Inflammatory macrophage (primary cell): ENCODE results near the gene TOGARAM1.
A peak's percentile ranks its signal among the peaks of the same experiment; 100 is the strongest.
"Not testable (repeated sequence)": the region's sequence is repeated elsewhere in the genome, so short reads cannot be mapped to it uniquely, and the experiment has no call there.

Experiments used
- DNase-seq, 2 donors: peaks; one replicate each; pipeline ENCODE4 v3.0.0-alpha.2; 2020 to 2022

Gene TOGARAM1

DNA sequence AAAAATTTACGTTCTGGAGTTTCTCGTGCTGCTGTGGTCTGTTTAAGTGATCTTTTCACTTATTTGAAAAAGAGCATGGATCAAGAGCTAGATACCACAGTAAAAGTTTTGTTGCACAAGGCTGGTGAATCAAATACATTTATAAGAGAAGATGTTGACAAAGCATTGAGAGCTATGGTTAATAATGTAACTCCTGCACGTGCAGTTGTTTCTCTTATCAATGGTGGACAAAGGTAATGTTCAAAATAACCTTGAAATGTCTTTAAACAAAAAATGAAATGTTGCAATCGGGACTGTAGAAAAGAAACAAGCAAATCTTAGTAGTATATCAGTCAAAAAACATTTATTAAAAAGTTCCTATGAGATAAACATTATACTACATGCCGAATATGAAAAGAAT, 82.6 kb downstream of the TOGARAM1 start:
- no peak for DNase-seq

DNA sequence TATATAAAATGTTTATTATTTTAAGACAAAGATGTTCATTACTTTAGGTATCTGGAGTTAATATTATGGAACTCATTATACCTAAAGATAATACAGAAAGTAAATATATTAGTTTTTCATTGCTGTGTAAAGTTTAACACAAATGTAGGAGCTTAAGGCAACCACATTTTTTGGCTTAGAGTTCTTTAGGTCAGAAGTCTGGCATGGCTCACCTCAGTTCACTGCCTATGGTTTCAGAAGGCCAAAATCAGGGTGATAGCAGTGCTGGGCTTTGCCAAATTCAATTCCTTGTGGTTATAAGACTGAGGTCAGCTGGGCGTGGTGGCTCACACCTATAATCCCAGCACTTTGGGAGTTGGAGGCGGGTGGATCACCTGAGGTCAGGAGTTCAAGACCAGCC, 86.4 kb downstream of the TOGARAM1 start:
- no peak for DNase-seq

DNA sequence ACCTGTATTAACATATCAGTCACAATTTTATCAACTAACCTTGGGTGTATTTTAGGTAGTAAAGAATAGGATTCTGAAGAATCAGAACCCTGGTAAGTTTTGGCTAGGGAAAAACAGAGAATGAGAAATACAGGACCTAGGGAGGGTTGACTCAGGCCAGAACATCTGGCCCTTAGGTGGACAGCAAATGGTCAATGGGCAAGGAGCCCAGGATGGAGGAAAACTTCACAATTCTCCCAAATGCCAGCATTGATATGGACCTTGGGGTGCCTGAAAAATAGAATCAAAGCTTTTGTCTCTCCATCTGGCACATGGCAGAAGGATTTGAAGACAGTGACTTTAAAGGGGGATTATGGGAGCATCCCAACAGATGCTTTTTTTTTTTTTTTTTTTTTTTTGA, 89.2 kb downstream of the TOGARAM1 start:
- DNase-seq = no peak

DNA sequence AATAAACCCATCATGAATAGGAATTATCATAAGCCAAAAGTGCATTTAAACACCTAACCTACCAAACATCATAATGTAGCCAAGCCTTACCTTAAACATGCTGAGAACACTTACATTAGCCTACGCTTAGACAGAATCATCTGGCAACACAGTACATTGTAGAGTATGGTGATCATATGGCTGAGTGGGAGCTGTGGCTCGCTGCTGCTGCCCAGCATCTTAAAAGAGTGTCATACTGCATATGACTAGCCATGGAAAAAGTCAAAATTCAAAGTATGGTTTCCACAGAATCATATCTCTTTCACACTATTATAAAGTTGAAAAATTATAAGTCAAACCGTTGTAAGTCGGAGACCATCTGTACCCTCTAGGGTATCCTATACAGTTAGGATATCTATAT, 89.9 kb downstream of the TOGARAM1 start:
- no peak for DNase-seq

DNA sequence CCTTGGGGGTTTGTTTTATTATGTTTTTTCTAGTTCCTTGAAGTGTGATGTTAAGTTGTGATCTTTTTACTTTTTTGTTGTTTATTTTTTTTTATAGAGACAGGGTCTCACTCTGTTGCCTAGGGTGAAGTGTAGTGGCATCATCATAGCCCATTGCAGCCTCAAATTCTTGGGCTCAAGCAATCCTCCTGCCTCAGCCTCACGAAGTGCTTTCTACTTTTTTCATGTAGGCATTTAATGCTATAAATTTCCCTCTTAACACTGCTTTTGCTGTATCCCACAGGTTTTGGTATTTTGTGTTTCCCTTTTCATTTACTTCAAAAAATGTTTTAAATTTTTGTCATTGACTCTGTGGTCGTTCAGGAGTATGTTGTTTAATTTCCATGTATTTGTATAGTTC, 95.4 kb downstream of the TOGARAM1 start:
- no peak for DNase-seq

DNA sequence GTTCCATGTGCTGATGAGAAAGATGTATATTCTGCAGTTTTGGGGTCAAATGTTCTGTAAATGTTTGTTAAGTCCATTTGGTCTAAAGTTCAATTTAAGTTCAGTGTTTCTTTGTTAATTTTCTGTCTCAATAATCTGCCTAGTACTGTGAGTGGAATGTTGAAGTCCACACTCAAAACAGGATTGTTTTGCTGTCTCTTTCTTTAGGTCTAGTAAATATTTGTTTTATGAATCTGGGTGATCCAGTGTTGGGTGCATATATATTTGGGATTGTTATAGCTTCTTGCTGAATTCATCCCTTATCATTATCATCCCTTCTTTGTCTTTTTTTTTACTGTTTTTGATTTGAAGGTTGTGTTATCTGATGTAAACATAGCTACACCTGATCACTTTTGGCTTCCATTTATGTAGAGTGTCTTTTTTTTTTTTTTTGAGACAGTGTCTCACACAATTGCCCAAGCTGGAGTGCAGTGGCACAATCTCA, 95.9 kb downstream of the TOGARAM1 start:
- no peak for DNase-seq

DNA sequence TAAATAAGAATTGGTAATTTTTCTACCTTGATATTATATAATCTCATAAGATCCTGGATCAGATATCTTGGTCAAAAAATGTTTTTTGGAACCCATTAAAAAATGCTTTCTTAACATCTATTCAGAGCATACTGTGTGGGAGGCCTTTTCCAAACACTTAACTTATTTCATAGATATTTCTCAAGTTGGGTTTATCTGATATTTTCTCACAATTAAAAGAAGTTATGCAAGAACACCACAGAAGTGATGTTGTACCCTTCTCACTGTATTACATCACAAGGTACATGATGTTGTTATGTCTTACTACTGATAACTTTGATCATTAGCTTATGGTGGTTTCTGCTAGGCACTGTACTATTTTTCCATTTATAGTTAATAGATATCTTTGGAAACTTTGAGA, 98.6 kb downstream of the TOGARAM1 start:
- peak in 1 of 2 donors; percentile 2 for DNase-seq

DNA sequence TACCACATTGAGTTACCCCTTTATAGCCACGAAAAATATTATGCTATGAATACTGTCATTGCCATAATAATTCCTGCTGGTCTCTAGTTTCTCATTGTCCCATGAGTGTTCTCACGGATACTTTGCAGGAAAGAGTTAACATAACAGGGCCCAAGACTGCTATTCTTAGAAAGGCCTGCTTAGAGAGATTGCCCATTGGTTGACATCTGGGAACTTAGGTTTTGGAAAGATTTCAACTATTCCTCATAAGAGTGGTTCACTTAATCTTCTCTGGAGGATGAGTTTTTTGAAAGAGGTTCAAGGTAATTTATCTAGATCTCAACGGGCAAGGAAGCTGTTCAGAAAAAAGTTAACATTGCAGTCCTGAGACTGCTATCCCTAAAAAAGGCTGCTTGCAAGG, 103.5 kb downstream of the TOGARAM1 start:
- no peak for DNase-seq

DNA sequence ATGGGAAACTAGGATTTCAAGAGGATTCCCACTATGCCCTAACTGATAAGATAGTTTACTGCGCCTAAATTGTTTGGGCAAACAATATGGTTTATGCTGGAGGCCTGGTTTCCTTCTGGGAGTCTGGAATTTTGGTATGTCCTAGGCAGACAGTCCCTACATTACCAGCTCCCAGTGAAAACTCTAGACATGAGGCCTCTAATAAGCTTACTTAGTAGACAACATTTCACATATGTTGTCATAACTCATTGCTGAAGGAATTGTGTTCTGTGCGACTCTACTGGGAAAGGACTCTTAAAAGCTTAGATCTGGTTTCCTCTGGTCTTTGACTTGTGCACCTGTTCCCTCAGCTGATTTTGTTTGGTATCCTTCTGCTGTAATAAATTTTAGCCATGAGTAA, 104.0 kb downstream of the TOGARAM1 start:
- no peak for DNase-seq

DNA sequence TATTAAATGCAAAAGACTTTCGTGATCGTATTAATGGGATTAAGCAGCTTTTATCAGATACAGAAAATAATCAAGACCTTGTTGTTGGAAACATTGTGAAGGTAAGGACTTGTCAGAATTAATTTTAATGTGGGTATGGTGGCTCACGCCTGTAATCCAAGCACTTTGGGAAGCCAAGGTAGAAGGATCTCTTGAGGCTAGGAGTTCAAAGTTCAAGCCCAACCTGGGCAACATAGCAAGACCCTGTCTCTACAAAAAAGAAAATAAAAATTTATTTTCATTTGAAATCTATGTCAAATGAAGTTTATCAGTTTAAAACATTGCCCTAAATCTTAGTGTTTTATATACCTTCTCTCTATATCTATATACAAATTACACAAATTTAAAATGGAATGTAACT, 104.7 kb downstream of the TOGARAM1 start:
- DNase-seq = no peak

DNA sequence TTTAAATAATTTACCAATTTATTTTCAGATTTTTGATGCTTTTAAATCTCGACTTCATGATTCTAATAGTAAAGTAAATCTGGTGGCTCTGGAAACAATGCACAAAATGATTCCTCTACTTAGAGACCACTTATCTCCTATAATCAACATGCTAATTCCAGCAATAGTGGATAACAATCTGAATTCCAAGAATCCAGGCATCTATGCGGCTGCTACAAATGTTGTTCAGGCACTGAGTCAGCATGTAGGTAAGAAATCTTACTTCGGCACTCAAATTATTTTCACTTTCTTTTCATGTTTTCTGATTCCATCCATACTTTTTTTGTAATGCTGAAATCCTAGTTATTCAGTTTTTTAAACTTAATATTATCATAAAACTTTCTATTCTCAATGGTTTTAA, 106.4 kb downstream of the TOGARAM1 start:
- no peak for DNase-seq

DNA sequence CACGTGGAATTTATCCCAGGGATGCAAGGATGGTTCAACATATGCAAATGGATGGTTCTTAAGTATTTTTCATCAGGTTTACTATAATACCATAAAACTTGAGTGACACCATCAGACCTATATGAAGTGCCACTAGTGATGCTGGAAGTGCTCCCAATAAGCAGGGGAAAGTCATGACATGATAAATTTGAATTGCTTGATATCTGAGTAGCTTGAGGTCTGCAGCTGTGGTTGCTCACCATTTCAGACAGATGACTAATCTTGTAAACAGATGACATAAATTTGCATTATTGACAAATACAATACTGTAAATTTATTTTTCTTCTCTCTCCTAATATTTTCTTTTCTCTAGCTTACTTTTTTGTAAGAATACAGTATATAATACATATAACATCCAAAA, 108.2 kb downstream of the TOGARAM1 start:
- DNase-seq = no peak

DNA sequence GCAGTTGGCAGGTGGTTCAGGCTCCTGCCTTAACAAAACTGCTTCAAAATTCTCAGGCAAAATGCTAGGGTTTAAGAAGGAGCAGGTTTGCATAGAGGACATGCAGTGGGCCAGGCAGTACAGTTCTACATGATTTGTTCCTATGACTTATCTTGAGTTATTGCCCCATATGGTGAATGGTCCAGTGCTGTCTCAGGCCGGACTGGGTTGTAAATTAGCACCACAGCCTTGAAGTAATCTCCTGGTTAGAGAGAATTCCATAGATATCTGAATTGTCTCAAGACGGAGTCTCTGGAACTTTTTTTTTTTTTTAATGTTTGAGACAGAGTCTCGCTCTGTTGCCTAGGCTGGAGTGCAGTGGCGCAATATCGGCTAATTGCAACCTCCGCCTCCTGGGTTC, 110.1 kb downstream of the TOGARAM1 start:
- no peak for DNase-seq

DNA sequence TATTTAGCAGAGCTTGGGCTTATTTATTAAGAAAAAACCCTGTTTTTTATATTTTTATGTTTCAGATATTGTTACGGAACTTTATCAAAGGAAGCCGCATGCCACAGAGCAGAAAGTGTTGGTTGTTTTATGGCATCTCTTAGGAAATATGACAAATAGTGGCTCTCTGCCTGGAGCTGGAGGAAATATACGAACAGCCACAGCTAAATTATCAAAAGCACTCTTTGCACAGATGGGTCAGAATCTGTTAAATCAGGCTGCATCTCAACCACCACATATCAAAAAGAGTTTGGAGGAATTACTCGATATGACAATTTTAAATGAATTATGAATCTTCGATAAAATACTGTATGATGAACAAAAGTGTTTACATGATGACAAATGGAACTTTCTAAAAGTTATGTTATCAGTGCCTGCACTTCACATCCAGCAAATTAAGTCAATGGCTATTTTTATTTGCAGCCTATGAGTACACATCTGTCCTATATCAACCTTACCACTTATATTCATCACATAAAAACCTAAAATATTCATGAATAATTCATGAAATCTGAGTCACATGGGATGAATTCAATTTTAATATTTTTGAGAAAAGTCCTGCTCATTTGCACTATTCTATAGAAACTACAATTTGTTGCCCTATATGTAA, 111.4 kb downstream of the TOGARAM1 start:
- no peak for DNase-seq

DNA sequence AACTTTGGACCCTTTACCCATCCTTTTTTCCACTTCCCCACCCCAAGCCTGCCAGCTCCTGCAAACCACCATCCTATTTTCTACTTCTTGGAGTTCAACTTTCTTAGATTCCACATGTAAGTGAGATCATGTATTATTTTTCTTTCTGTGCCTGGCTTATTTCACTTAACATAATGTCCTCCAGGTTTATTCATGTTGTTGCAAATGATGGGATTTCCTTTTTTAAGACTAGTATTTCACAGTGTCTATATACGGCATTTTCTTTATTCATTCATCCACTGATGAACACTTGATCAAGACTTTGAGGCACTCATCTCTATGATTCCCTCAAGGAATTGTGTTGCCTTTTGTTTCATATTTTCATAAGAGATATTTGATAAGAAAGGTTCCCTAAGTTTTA, 116.3 kb downstream of the TOGARAM1 start:
- no peak for DNase-seq

DNA sequence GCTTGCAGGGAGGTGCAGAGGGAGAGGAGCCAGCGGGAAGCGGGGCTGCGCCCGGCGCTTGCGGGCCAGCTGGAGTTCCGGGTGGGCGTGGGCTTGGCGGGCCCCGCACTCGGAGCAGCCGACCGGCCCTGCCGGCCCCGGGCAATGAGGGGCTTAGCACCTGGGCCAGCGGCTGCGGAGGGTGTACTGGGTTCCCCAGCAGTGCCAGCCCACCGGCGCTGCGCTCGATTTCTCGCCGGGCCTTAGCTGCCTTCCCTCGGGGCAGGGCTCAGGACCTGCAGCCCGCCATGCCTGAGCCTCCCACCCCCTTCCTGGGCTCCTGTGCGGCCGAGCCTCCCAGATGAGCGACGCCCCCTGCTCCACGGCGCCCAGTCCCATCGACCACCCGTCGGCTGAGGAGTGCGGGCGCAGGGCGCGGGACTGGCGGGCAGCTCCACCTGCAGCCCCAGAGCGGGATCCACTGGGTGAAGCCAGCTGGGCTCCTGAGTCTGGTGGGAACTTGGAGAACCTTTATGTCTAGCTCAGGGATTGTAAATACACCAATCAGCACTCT, 118.5 kb downstream of the TOGARAM1 start:
- DNase-seq = not testable (repeated sequence)

DNA sequence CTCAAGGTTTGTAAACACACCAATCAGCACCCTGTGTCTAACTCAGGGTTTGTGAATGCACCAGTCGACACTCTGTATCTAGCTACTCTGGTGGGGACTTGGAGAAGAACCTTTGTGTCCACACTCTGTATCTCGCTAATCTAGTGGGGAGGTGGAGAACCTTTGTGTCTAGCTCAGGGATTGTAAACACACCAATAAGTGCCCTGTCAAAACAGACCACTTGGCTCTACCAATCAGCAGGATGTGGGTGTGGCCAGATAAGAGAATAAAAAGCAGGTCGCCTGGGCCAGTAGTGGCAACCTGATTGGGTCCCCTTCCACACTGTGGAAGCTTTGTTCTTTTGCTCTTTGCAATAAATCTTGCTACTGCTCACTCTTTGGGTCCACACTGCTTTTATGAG, 119.1 kb downstream of the TOGARAM1 start:
- DNase-seq = not testable (repeated sequence)

DNA sequence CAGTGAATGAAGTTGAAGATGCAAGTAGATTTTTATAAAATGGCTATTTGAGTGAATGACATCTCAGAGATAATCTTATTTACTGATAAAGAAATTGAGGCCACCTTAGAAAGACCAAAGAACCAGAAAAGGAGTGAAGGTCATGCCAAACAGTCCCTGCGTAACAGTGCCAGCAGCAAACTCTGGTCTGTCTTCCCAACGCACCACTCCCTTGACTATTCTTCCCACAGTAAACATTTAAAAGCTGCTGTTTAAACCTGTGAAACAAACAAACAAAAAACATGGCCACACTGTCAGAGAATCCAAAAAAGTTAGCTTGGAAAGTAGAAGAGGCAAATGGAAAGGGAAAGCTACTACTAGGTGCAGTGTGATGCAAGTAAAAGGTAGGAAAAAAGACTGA, 120.4 kb downstream of the TOGARAM1 start:
- DNase-seq = no peak

DNA sequence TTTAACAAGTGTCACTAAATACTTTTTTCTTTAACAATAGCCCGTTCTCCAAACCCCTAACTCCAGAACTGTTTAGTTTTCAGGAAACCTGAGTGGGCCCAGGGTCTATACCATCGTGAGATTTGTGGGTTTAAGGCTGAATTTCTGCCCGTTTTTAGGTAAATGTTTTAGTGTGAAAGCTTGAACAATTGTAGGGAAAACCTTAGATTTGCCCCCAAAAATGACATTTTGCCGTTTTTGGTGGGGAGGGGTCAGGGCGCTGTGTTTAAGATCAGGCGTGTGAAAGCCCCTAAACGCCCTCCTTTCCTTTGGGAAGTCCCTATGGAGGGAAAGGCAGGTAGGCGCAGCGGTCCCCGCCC, 121.6 kb downstream of the TOGARAM1 start:
- DNase-seq = no peak

DNA sequence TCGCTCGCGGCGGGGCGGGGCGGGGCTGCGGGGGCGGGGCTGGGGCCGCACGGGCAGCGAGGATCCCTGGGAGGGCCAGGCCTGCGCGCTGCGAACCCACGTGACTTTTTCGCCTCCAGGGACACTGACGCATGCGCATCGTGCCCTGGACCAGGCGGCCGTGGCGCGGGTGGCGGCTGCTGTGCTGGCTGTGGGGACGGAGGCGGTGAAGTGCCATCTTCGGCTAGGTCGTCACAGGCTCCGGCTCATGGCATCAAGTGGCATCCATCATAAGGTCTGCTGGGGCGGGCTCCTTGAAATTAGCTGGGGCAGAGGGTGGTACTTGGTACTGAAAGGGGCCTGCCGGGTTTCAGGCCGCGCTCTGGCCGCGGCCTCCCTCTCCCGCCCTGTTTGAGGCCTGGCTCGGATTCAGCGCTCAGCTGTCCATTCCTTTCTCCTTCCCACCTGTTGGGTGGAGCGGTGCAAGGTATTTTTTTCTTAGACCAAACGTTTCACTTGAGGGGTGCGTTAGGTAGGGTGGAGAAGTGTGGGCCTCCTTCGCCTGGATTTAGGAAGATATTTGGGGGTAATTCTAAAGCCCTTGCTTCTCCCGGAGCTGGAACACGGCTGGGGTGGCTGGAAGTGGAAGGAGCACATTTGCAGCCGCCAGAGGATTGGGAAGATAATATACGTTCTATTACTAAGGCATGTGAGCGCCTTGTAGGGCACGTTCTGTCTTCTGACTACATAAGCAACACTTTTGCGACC, 122.2 kb downstream of the TOGARAM1 start, which contains the start of gene PRPF39:
PRPF39 (plus strand) TSS at position 141 of the 747 bp plus-strand sequence. CDS start 11,124 bp downstream, outside the sequence.
- peak; percentile 93 to 96 for DNase-seq

DNA sequence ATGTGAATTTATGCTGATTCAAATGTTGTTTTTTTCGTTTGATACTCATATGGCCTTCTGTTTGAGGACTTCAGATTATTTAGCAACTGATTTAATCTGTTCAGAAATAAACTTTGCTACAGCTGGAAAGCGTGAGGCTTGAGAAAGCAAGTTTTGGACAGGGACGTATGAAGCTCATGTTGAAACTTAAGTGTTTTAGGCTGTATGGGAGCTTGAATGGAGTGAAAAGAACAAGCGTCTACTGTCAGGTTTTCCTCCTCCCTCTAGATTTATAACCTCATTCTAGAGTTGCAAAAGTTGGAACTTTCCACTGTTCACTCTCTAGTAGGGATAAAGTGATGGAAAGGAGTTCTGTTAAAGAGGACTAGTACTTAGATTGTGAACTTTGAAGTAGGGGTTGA, 123.0 kb downstream of the TOGARAM1 start:
- no peak for DNase-seq

DNA sequence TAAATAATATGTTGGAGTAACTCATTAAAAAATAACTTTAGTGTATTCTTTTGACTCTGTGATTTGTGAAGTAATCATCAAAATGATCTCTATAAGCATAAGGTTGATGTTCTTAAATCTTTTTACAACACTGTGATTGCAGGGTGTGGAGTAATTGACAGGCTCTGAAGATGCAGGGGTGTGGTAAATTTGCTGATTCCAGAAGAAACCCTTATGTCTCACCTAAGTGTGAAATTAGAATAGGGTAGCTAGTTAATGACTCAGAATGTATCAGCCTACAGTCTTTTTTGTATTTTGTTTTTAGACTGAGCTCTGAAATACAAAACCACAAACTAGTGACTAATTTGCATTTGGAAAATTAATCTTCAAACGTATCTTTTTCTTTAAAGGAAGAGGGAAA, 127.8 kb downstream of the TOGARAM1 start:
- DNase-seq = no peak

DNA sequence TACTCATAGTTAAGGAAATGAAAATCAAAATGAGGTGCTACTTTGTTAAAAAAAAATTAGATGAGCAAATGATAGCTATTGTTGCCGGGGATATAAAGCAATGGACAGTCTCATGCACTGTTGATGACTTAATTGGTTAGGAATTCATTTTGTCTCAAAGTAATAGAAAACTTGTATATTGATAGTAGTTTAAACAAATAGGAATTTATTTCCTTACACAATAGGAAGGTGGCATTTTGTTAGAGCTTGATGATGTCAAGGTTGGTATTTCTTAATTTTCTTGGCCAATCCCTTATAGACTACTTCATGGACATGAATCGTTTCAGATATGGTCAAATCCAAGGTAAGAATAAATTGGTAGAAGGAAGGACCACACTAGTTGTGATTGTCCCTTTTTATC, 129.7 kb downstream of the TOGARAM1 start:
- no peak for DNase-seq

DNA sequence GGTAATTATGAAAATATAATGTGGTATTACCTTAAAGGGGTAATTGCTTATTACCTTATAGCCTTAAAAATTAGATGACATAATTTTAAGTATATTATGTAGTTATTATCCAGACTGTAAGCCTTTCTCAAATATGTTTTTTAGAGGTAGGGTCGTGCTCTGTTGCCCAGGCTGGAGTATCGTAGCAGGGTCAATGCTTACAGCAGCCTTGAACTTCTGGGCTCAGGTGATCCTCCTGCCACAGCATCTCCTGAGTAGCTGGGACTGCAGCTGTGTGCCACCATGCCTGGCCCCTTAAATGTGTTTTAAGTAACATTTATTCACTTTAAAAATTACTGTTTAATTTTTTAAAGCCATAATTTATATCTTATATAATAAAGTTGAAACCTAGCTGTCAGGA, 132.3 kb downstream of the TOGARAM1 start:
- DNase-seq = no peak
